Epithelial cell of proximal tubule (primary cell): ENCODE results near the gene APOB. TPM values are rescaled to one million over a fixed set of nuclear protein-coding genes. Genes with fewer than 3 reads are reported as not detected.

Experiments
- DNase-seq: peaks from one replicate; pipeline ENCODE4 v3.0.0-alpha.2; 2011; ENCODE audit warnings: low read depth
- H3K4me3 ChIP-seq: 2 replicates; pipeline ENCODE4 v1.5.1; 2011; ENCODE audit warnings: low read depth, mild to moderate bottlenecking, low read length
- CTCF ChIP-seq: conservative IDR thresholded peaks from 2 replicates; pipeline ENCODE4 v1.5.1; 2012; ENCODE audit warnings: low read depth, mild to moderate bottlenecking, low read length
- total RNA-seq: library from RNA; depleted of rRNA; stranded (reverse); fragments of >200 nt; gene quantifications from 2 replicates; pipeline ENCODE4 v1.2.3, GENCODE V29; 2015

Gene APOB
- total RNA-seq, 1 donor from 2014 or later, result not detected

DNA sequence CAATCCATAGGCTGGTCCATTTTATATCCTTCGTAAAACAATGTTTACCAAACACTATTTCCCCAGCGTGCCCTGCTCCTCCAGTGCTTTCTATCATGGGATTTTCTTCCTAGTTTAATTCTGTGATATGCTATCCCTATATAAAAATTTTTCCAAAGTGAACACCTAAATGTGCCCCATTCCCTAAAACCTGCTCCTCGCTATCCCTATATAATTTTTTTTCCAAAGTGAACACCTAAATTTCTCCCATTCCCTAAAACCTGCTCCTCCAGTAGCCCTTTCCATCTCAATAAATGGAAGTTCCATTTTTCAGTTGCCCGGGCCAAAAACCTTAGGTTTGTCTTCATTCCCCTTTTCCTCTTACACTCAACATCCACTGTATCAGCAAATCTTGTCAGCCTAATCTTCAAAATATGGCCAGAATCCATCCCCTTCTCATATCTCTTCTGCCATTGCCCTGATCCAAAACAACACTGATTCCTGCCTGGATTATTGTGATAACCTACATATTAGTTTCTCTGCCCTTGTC is 26.1 kb downstream of the APOB start:
- no peak for TF ChIP-seq CTCF
- no peak for DNase-seq
- H3K4me3 ChIP-seq, result no peak overlapping the region

- no peak for DNase-seq
- H3K4me3 ChIP-seq, result no peak overlapping the region
- no peak for TF ChIP-seq CTCF
Observed at GRCh38 chr2:21015281-21015645, 28.6 kb downstream of the APOB start.

DNA sequence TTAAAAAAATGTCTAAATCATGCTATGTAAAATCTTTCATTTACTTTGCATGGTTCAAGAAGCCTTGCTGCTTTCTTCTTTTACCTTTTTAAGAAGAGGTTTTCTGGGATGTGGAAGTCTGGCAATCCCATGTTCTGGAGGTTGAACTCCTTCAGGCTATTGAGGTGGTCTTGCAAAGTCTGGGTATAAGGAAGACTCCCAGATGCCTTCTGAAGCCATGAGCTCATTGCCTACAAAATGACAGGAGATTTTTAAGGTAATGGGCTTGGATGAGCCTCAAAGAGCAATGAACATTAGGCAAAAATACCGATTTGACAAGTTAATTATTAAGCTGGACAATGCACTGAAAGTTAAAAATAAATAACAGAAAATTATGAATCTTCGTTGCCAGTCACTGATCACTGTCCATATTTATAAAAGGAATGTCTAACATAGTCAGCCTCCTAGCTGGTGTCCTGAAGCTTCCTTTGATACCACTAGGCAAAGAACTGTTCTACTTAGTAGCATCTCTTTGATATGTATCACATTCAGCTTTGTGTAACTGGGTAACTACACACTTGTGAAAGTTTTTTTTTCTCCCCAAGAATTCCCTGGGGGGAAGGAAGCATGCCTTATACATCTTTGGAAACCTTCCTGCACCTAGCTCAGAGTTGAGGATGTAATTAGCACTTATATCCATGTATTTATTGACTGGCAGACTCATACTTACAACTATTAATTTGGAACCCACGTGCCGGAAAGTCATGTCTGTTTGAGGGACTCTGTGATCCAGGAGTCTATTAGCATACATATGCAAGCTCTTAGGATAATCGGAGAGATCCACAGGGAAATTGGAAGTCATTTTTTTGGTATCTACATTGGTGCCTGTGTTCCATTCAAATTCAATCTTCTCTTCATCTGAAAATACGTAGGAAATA is 29.3 kb downstream of the APOB start:
- TF ChIP-seq CTCF, result no peak
- DNase-seq, result no peak
- H3K4me3 ChIP-seq, result no peak overlapping the region

DNA sequence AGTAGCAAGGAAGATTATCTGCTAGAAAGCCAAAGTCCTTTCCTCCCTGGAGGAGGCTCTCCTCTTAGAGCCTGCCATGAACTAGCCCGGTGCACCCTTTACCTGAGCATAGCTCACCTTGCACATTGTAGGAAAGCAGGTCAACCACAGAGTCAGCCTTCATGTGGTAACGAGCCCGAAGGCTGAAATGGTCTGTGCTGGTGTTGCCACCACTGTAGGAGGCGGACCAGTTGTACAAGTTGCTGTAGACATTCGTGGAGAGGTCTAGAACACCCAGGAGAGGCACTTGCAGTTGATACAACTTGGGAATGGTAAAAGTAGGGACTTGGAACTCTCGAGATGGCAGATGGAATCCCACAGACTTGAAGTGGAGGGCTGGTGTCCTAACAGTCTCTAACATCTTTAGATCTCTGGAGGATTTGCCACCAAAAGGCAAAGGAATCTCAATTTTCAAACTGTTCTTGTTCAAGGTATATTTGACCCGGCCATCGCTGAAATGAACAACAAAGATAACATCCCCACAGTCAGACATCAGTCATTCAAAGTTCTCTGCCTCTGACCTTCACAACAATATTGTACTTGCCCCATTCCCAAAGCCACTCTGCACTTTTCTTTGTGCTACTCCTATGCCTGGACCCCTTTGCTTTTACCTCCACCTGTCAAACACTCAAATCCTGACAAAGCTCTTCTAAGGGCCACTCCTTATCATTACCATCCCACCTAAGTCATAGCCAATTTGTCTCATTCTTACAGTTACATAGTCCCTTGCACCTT is 30.6 kb downstream of the APOB start:
- no peak for TF ChIP-seq CTCF
- no peak overlapping the region for H3K4me3 ChIP-seq
- DNase-seq, result no peak

DNA sequence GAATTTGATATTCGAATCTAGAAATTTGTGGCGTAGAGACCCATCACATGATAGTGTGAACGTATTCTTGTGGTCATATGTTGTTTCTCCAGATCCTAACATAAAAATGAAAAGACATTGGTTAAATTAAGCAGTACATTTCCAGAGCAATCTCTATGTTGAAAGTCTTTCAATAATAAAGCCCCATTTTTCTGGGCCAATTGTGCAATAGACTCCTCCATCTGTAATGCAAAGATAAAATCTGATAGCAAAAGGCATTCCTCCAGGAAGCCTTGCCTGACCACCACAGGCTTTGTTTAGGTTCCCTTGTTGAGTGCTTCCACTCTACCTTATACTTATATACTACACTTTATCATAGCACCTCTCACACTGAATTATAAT is 31.3 kb downstream of the APOB start:
- H3K4me3 ChIP-seq, result no peak overlapping the region
- TF ChIP-seq CTCF, result no peak
- DNase-seq, result no peak

DNA sequence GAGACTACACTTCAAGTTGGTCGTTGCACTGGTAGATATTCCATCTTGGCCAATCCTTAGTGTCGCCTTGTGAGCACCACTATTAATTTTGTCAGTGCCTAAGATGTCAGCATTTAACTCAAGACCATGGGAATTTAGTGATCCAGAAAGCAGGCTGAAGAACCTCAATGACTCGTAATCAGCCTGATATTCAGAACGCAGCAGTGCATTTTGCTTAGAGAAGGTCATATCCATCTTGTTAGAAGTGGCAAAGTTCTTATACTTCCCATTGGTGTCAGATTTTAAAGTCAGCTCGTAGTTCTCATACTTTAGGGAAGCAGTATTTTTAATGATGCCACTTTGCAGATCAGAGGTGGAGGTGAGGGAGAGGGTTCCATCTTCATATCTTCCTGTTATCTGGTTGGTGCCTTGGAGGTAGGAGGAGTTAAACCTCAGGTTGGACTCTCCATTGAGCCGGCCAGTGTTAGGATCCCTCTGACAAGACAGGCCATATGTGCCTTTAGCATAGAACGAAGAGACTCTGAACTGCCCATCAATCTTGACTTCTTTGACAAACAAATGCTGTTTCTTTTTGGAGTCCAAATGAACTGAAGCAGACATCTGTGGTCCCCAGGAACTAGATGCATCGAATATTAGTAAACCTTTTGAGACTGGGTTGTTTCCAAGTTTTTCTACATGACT is 31.9 kb downstream of the APOB start:
- no peak overlapping the region for H3K4me3 ChIP-seq
- DNase-seq, result no peak
- no peak for TF ChIP-seq CTCF
